A549 (cell line): ENCODE results near the gene ARMC10.

Experiments used
- BHLHE40 ChIP-seq: IDR thresholded peaks from 2 replicates; pipeline ENCODE4 v1.6.1; 2012; ENCODE audit warnings: low read depth, low read length, inconsistent platforms
- CHD2 ChIP-seq: fragments of 150-350 bp; IDR thresholded peaks from 2 replicates; pipeline ENCODE4 v1.6.1; 2014; ENCODE audit warnings: low read length; ENCODE audit not compliant: partially characterized antibody
- CTCF ChIP-seq: fragments of >200 bp; sonication (Bioruptor Twin); formaldehyde crosslinking; IDR thresholded peaks from 3 replicates; pipeline ENCODE4 v1.5.1; 2016
- EHMT2 ChIP-seq: fragments of 200-600 bp; sonication (generic); IDR thresholded peaks from 2 replicates; pipeline ENCODE4 v1.6.1; 2016; ENCODE audit warnings: antibody characterized with exemption, low read depth, mild to moderate bottlenecking, moderate library complexity
- EP300 ChIP-seq, 2 experiments: fragments of >200 bp; sonication (Bioruptor Twin); formaldehyde crosslinking; IDR thresholded peaks; 2 replicates in 1 of 2; 3 replicates in 1 of 2; pipeline ENCODE4 v1.6.1; 2016 to 2017
- KDM1A ChIP-seq: fragments of 200-600 bp; sonication (generic); IDR thresholded peaks from 2 replicates; pipeline ENCODE4 v1.6.1; 2016; ENCODE audit warnings: low read depth, mild to moderate bottlenecking
- MAX ChIP-seq: IDR thresholded peaks from 2 replicates; pipeline ENCODE4 v1.6.1; 2012
- NPAS2 ChIP-seq: fragments of 250-450 bp; sonication (Bioruptor Pico); IDR thresholded peaks from 2 replicates; pipeline ENCODE4 v1.8.0; 2022; ENCODE audit warnings: mild to moderate bottlenecking, moderate library complexity, borderline replicate concordance
- POLR2A ChIP-seq: IDR thresholded peaks from 2 replicates; pipeline ENCODE4 v1.6.1; 2012; ENCODE audit warnings: mild to moderate bottlenecking, low read length
- RAD21 ChIP-seq, 2 experiments: fragments of >200 bp in 1 of 2; sonication (Bioruptor Twin) in 1 of 2; formaldehyde crosslinking in 1 of 2; IDR thresholded peaks in 1 of 2; conservative IDR thresholded peaks in 1 of 2; 2 replicates in 1 of 2; 3 replicates in 1 of 2; pipeline ENCODE4 v1.6.1; 2012 to 2018; ENCODE audit warnings: inconsistent platforms in 1 of 2
- RCOR1 ChIP-seq: fragments of 150-350 bp; IDR thresholded peaks from 2 replicates; pipeline ENCODE4 v1.6.1; 2014; ENCODE audit warnings: antibody characterized with exemption, low read length, low read depth
- RFX5 ChIP-seq: fragments of 450-650 bp; IDR thresholded peaks from 2 replicates; pipeline ENCODE4 v1.7.1; 2014; ENCODE audit warnings: antibody characterized with exemption, mild to moderate bottlenecking, moderate library complexity
- SMC3 ChIP-seq: fragments of >200 bp; sonication (Bioruptor Twin); formaldehyde crosslinking; IDR thresholded peaks from 3 replicates; pipeline ENCODE4 v1.6.1; 2018; ENCODE audit warnings: inconsistent platforms

GRCh38 chr7:103094102-103094501, 19.2 kb downstream of the ARMC10 start:
- TF ChIP-seq POLR2A (no peak), BHLHE40 (no peak), RAD21 (conservative IDR thresholded peaks at IDR 0.05 in 1 of 2, IDR thresholded peaks at IDR 0.05 in 1 of 2) (peak in 1 of 2 experiments; percentile 25; a peak in 2 of 5 replicates), EHMT2 (no peak), CTCF (peak; percentile 27; the same call in 2 of the 3 replicates), SMC3 (peak; percentile 22; the same call in 1 of the 3 replicates), RFX5 (no peak), CHD2 (no peak), RCOR1 (no peak), NPAS2 (no peak), MAX (no peak), KDM1A (no peak), EP300 (IDR thresholded peaks at IDR 0.05) (no peak)
